M059J (cell line): Measurements from ENCODE around the gene CRIP1. TPM values are rescaled to one million over a fixed set of nuclear protein-coding genes. Genes with fewer than 3 reads are reported as not detected.

ENCODE experiments used
- DNase-seq: peaks from one replicate; pipeline ENCODE4 v3.0.0-alpha.2; 2012; ENCODE audit warnings: low read depth
- total RNA-seq: library from RNA; depleted of rRNA; stranded (reverse); fragments of >200 nt; shearing (Covaris generic); gene quantifications from 2 replicates; pipeline ENCODE4 v1.2.3, GENCODE V29; 2014

Gene CRIP1
- total RNA-seq, 1 experiment from 2014 or later: not detected

GRCh38 chr14:105470350-105471296 is 16.1 kb upstream of the CRIP1 start:
- DNase-seq: no peak

GRCh38 chr14:105471297-105471821 is 15.3 kb upstream of the CRIP1 start:
- DNase-seq: no peak

GRCh38 chr14:105471823-105472485 is 14.7 kb upstream of the CRIP1 start:
- no peak for DNase-seq

GRCh38 chr14:105472486-105472991 is 14.1 kb upstream of the CRIP1 start:
- DNase-seq: no peak

GRCh38 chr14:105473033-105473676 is 13.5 kb upstream of the CRIP1 start:
- peak; percentile 53 for DNase-seq

GRCh38 chr14:105473677-105474482 is 12.8 kb upstream of the CRIP1 start:
- peak; percentile 85 for DNase-seq

GRCh38 chr14:105474483-105475268 is 12.0 kb upstream of the CRIP1 start, which contains the start of gene CRIP2:
Gene CRIP2, plus strand, starts transcription at chr14:105474821. Its CDS starts 42 bp downstream, at chr14:105474863.
- peak; percentile 46 for DNase-seq

GRCh38 chr14:105475269-105476096 is 11.2 kb upstream of the CRIP1 start:
- DNase-seq: peak; percentile 53

- DNase-seq: peak; percentile 51
Measured at GRCh38 chr14:105476097-105476830, 10.4 kb upstream of the CRIP1 start.

GRCh38 chr14:105476831-105477659 is 9.6 kb upstream of the CRIP1 start:
- no peak for DNase-seq

GRCh38 chr14:105477660-105478397 is 8.9 kb upstream of the CRIP1 start:
- DNase-seq: no peak

GRCh38 chr14:105478398-105479251 is 8.1 kb upstream of the CRIP1 start:
- DNase-seq: no peak

- DNase-seq: no peak
Measured at GRCh38 chr14:105479431-105480158, 7.1 kb upstream of the CRIP1 start.

- no peak for DNase-seq
Measured at GRCh38 chr14:105480199-105480746, 6.4 kb upstream of the CRIP1 start.
